ENCODE results near the gene LMOD3. TPM values are rescaled to one million over a fixed set of nuclear protein-coding genes. Genes with fewer than 3 reads are reported as not detected.

Gene LMOD3
- total and polyA plus RNA-seq, 2 of the 4 experiments (the other 2 are of a cell fraction): not detected

DNA sequence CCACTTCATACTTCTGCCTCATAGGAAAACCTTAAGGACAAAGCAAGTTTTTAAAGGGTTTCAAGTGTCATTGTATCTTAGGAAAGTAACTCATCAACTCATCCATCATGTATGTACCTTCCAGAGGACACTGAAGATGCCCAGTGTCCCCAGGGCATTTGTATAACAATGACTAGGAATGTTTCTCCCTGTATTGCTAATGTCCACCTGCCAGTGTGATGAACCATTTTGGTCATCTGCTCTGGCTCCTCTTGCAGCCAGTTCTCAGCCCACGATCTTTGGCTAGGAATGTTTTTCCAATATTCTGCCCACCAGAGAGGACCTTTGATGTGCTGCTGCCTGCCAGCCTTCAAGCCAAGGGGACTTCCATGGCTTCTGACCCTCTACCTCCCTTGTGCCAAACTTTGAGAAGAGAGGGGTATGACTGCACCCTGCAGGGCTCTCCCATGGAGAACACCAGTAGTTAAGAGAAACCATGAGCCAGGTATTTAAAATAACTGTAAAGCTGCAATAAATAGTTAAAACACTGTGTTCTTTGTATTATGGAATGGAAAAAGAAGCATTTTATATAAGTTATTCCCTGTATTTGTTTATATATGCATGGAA is 11.4 kb downstream of the LMOD3 start:
- H3K4ac ChIP-seq (ENCODE audit: low read depth, low read length): no peak overlapping the region
- H3K27me3 ChIP-seq (ENCODE audit: control insufficient read depth, insufficient read depth, low read length): no peaks in the 10 kb centered on the region
- H3K36me3 ChIP-seq (ENCODE audit: control insufficient read depth, insufficient read depth, low read length): no peaks in the 10 kb centered on the region
- TF ChIP-seq MXI1 (IDR thresholded peaks at IDR 0.05; ENCODE audit: borderline replicate concordance, low read depth, low read length): no peak
- no peak for TF ChIP-seq RAD21 (IDR thresholded peaks at IDR 0.05; ENCODE audit: low read length)
- no peak for TF ChIP-seq SMC3 (IDR thresholded peaks at IDR 0.05; ENCODE audit: low read depth, low read length)
- TF ChIP-seq, protein P1, sequence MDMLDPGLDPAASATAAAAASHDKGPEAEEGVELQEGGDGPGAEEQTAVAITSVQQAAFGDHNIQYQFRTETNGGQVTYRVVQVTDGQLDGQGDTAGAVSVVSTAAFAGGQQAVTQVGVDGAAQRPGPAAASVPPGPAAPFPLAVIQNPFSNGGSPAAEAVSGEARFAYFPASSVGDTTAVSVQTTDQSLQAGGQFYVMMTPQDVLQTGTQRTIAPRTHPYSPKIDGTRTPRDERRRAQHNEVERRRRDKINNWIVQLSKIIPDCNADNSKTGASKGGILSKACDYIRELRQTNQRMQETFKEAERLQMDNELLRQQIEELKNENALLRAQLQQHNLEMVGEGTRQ (IDR thresholded peaks at IDR 0.05; ENCODE audit: low read depth, low read length): no peak
- no peak for TF ChIP-seq RFX5 (IDR thresholded peaks at IDR 0.05; ENCODE audit: low read depth, low read length)
- TF ChIP-seq, protein P2, sequence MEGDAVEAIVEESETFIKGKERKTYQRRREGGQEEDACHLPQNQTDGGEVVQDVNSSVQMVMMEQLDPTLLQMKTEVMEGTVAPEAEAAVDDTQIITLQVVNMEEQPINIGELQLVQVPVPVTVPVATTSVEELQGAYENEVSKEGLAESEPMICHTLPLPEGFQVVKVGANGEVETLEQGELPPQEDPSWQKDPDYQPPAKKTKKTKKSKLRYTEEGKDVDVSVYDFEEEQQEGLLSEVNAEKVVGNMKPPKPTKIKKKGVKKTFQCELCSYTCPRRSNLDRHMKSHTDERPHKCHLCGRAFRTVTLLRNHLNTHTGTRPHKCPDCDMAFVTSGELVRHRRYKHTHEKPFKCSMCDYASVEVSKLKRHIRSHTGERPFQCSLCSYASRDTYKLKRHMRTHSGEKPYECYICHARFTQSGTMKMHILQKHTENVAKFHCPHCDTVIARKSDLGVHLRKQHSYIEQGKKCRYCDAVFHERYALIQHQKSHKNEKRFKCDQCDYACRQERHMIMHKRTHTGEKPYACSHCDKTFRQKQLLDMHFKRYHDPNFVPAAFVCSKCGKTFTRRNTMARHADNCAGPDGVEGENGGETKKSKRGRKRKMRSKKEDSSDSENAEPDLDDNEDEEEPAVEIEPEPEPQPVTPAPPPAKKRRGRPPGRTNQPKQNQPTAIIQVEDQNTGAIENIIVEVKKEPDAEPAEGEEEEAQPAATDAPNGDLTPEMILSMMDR (conservative IDR thresholded peaks at IDR 0.05; ENCODE audit: low read depth, low read length): no peak
- no peak for TF ChIP-seq RCOR1 (IDR thresholded peaks at IDR 0.05; ENCODE audit: insufficient replicate concordance, low read length)
- TF ChIP-seq CHD1 (IDR thresholded peaks at IDR 0.05; ENCODE audit: low read depth, low read length): no peak
- TF ChIP-seq FOS (IDR thresholded peaks at IDR 0.05; ENCODE audit: low read depth, low read length): no peak
- TF ChIP-seq NFE2L2 (IDR thresholded peaks at IDR 0.05; ENCODE audit: low read depth, low read length): no peak
- no peak for TF ChIP-seq BHLHE40 (IDR thresholded peaks at IDR 0.05; ENCODE audit: low read depth, low read length)
- TF ChIP-seq POLR2A (IDR thresholded peaks at IDR 0.05; ENCODE audit: low read depth, low read length): no peak
- intact Hi-C loops (cut with micrococcal nuclease): no loop called here
- no peak overlapping the region for H3K14ac ChIP-seq (replicated peaks; ENCODE audit: low read depth, low read length)
- H3K9me3 ChIP-seq (ENCODE audit: control insufficient read depth, insufficient read depth, low read length): no peaks in the 10 kb centered on the region
- H4K8ac ChIP-seq (ENCODE audit: low read depth in 2 of 2, low read length in 2 of 2): no peak overlapping the region
- H4K20me1 ChIP-seq (ENCODE audit: insufficient read depth, low read length): no peaks in the 10 kb centered on the region
- H2BK120ac ChIP-seq (ENCODE audit: low read depth, low read length): no peak overlapping the region
- H3K18ac ChIP-seq (ENCODE audit: low read depth, low read length): no peak overlapping the region
- H3K79me1 ChIP-seq (ENCODE audit: low read depth in 1 of 2, low read length in 2 of 2): no peaks in the 10 kb centered on the region
- BruUV-seq (replicated peaks): no TSS peak
- no peak overlapping the region for H3K4me3 ChIP-seq (ENCODE audit: insufficient read depth, low read depth, low read length)
- H2BK20ac ChIP-seq (ENCODE audit: low read depth, low read length): no peak overlapping the region
- WGBS, 2 experiments (ENCODE audit: extremely low coverage in 2 of 2, insufficient read length in 1 of 2): no CpG with 5 or more reads among the region's 1 CpG
- no peak overlapping the region for H3K56ac ChIP-seq (ENCODE audit: extremely low read depth, insufficient read depth, low read length)
- no peak overlapping the region for H2AK5ac ChIP-seq (ENCODE audit: low read depth, low read length)
- no peak overlapping the region for H2BK15ac ChIP-seq (ENCODE audit: low read depth, low read length)
- ATAC-seq (ENCODE audit: low read depth) (no peak), DNase-seq (no peak)
- H2BK5ac ChIP-seq (ENCODE audit: low read depth, low read length, poor library complexity, severe bottlenecking): no peak overlapping the region
- no peak overlapping the region for H3K4me2 ChIP-seq (ENCODE audit: low read depth, low read length)
- H3K9me1 ChIP-seq (ENCODE audit: insufficient read depth, low read length): no peaks in the 10 kb centered on the region
- H3K23ac ChIP-seq (ENCODE audit: low read depth, low read length): no peak overlapping the region
- dilution Hi-C loops (cut with HindIII; ENCODE audit: low sequenced_read_pairs, unreplicated experiment): no loop called here
- H3K9ac ChIP-seq (ENCODE audit: low read depth, low read length): no peak overlapping the region
- H3K4me1 ChIP-seq (ENCODE audit: control insufficient read depth, insufficient read depth, low read length): no peaks in the 10 kb centered on the region
- no peak overlapping the region for H3K27ac ChIP-seq (ENCODE audit: insufficient read depth, low read length)
- no peak overlapping the region for H2AFZ ChIP-seq (replicated peaks; ENCODE audit: low read length, poor library complexity)
- H2AK9ac ChIP-seq (replicated peaks; ENCODE audit: low read depth, low read length, poor library complexity): no peak overlapping the region
- H4K91ac ChIP-seq (ENCODE audit: insufficient read depth, low read depth, low read length): no peak overlapping the region
- CTCF ChIA-PET: no interaction called here
- in situ Hi-C loops (cut with MboI; ENCODE audit: low sequenced_read_pairs): no loop called here
- POLR2A ChIA-PET (ENCODE audit: unreplicated experiment): no interaction called here
- H4K5ac ChIP-seq (ENCODE audit: low read depth, low read length): no peak overlapping the region
